ENCODE results near the gene TASP1. TPM values are rescaled to one million over a fixed set of nuclear protein-coding genes. Genes with fewer than 3 reads are reported as not detected.

TASP1 gene
- total RNA-seq, 1 donor: 6.5 TPM

DNA sequence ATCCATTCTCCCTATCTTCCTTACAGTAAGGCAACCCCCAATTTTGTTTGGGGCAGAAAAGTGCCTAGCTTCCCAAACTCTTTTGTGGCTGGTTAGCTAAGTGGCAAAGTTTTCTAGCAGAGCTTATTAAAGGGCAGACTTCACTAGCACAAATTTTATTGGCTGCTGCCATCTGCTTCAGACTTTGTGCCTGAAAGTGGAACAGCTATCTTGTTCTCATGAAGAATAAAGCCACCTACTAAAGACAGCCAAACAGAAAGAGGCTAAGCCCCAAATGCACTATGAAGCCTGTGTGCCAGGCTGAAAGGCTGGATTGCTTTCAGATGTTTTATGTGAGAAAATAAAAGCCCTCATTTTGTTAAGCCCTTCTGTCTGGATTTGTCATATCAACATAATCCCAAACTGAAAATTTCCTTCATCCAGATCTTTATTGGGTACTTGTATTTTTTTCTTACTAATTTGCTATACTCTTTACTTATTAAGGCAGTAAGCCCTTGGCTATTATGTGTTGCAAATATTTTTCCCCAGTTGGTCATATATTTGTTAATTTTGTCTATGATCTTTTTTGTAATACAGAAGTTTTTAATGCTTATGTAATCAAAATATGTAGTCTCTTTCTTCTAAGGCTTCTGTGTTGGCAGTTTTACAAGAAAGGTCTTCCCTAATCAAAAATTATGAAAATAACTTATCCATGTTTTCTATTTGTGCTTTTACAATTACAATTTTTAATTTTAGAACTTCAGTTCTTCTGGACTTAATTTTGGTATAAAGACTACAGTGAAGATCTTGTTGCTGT lies 191.1 kb downstream of the TASP1 start:
- H3K4me3 ChIP-seq (ENCODE audit: low read depth, low read length): no peak overlapping the region
- TF ChIP-seq, protein P1, sequence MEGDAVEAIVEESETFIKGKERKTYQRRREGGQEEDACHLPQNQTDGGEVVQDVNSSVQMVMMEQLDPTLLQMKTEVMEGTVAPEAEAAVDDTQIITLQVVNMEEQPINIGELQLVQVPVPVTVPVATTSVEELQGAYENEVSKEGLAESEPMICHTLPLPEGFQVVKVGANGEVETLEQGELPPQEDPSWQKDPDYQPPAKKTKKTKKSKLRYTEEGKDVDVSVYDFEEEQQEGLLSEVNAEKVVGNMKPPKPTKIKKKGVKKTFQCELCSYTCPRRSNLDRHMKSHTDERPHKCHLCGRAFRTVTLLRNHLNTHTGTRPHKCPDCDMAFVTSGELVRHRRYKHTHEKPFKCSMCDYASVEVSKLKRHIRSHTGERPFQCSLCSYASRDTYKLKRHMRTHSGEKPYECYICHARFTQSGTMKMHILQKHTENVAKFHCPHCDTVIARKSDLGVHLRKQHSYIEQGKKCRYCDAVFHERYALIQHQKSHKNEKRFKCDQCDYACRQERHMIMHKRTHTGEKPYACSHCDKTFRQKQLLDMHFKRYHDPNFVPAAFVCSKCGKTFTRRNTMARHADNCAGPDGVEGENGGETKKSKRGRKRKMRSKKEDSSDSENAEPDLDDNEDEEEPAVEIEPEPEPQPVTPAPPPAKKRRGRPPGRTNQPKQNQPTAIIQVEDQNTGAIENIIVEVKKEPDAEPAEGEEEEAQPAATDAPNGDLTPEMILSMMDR (IDR thresholded peaks at IDR 0.05; ENCODE audit: insufficient read depth, low read length): no peak
- no peak for DNase-seq (ENCODE audit: low read depth)

DNA sequence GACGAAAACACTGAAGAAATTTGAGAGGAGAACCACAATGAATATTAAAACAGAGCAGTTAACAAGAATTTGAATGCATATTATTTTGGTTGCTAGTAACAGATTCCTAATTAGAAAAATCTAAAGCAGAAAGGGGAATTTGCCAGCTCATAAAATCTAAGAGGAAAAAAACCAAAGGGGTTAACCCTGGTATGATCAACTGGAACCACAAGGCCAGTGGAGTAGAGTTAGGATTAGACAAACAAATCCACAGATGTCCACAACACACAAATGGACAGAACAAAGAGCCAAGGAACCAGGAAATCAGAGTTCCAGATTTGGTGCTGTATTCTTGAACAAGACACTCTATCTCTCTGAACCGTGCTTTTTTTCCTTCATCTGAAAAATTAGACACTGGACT lies 195.0 kb downstream of the TASP1 start:
- H3K4me3 ChIP-seq (ENCODE audit: low read depth, low read length): no peak overlapping the region
- no peak for DNase-seq (ENCODE audit: low read depth)
- TF ChIP-seq, protein P1 (IDR thresholded peaks at IDR 0.05; ENCODE audit: insufficient read depth, low read length): no peak

DNA sequence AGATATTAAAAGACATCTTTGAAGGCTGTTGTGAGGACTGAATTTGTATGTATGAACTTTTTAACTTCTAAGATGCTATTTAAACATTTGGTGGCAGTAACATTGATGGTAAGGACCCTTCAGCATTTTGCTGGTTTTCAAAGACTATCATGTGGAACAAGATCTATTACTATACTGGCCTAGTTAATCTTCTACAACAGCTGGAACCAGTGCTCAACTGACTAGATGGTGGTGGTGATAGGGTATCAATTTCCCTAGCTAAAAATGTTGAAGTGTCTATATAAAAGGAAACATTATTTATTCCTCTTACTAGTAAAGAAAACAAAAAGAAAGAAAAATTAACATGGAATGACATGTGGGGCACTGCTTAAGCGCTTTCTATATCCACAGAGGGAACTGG lies 195.7 kb downstream of the TASP1 start:
- H3K4me3 ChIP-seq (ENCODE audit: low read depth, low read length): no peak overlapping the region
- TF ChIP-seq, protein P1 (IDR thresholded peaks at IDR 0.05; ENCODE audit: insufficient read depth, low read length): no peak
- no peak for DNase-seq (ENCODE audit: low read depth)

DNA sequence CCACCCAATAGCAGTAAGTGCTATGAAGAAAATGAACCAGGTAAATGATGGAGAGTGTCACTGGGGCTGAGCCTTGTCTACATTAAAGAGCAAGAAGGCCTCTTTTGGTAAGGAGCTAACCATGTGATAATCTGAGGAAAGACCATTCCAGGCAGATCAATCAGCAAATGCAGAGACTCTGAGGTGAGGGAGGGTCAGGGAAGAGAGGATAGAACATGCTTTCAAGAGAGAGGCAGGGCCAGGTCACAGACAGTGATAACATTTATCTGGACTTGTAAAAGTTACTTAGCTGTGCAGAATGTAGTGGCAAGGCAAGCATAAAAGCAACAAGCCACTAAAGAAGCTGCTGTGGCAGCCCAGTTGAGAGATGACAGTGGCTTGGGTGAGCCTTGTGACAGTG lies 197.3 kb downstream of the TASP1 start:
- no peak overlapping the region for H3K4me3 ChIP-seq (ENCODE audit: low read depth, low read length)
- no peak for DNase-seq (ENCODE audit: low read depth)
- TF ChIP-seq, protein P1 (IDR thresholded peaks at IDR 0.05; ENCODE audit: insufficient read depth, low read length): no peak

DNA sequence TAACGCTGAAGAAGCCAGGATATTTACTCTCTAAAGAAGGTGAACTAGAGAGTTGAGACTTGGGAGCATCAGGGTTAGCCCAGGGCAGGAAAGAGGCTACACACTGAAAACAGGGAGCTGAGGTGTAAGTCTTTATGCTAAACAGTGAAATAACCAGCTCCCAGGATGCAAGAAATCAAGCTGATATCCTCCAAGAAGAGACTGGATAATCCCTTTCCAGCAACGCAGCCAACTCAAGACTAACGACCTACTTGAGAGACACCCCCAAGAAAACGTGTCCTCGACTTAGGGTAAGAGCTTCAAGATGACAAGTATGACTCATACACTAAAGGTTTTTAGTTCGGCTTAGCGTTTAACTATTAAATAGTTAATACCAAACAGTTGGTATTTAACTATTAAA lies 202.2 kb downstream of the TASP1 start:
- H3K4me3 ChIP-seq (ENCODE audit: low read depth, low read length): no peak overlapping the region
- TF ChIP-seq, protein P1 (IDR thresholded peaks at IDR 0.05; ENCODE audit: insufficient read depth, low read length): no peak
- no peak for DNase-seq (ENCODE audit: low read depth)

DNA sequence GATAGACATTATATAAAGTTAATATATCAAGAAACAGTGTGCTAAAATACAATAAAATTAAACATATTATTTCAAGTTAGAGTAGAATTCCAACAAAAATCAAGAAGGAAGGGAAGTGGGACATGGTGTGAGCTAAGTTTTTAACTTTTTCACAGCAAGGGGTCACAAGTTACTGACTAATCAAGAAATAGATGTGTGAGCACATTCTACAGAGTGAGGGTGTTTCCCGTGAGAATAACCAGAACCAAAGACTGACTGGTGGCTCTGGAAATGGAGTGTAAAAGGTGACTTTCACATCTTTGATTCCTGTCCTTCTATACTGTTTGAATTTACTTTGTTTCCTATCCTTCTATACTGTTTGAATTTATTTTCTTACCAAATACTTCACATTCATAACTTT lies 206.6 kb downstream of the TASP1 start:
- TF ChIP-seq, protein P1 (IDR thresholded peaks at IDR 0.05; ENCODE audit: insufficient read depth, low read length): no peak
- no peak for DNase-seq (ENCODE audit: low read depth)
- H3K4me3 ChIP-seq (ENCODE audit: low read depth, low read length): no peak overlapping the region
